H9 (cell line): Measurements from ENCODE around the gene ZNF341. TPM values are rescaled to one million over a fixed set of nuclear protein-coding genes. Genes with fewer than 3 reads are reported as not detected.

Source experiments
- DNase-seq: peaks from one replicate; pipeline ENCODE4 v3.0.0-alpha.2; 2017
- H2AFZ ChIP-seq: one replicate; pipeline ENCODE4 v1.6.1; 2013; ENCODE audit warnings: mild to moderate bottlenecking, low read length, control low read depth, moderate library complexity
- H2AK5ac ChIP-seq: 2 replicates; pipeline ENCODE4 v1.6.1; 2013; ENCODE audit warnings: low read length, control low read depth, mixed read lengths; ENCODE audit not compliant: insufficient read length
- H2BK120ac ChIP-seq: one replicate; pipeline ENCODE4 v1.6.1; 2013; ENCODE audit warnings: low read depth, mild to moderate bottlenecking, low read length, control low read depth, inconsistent platforms; ENCODE audit not compliant: poor library complexity, severe bottlenecking
- H2BK12ac ChIP-seq: 2 replicates; pipeline ENCODE4 v1.6.1; 2013; ENCODE audit warnings: low read length, control low read depth, mixed read lengths, low read depth; ENCODE audit not compliant: insufficient read length
- H2BK15ac ChIP-seq: 2 replicates; pipeline ENCODE4 v1.6.1; 2013; ENCODE audit warnings: low read depth, low read length, control low read depth
- H2BK20ac ChIP-seq: one replicate; pipeline ENCODE4 v1.6.1; 2013; ENCODE audit warnings: low read depth, mild to moderate bottlenecking, low read length, control low read depth, inconsistent platforms; ENCODE audit not compliant: poor library complexity, severe bottlenecking
- H2BK5ac ChIP-seq: 2 replicates; pipeline ENCODE4 v1.6.1; 2013; ENCODE audit warnings: low read length, control low read depth, mixed read lengths; ENCODE audit not compliant: insufficient read length
- H3K14ac ChIP-seq: 2 replicates; pipeline ENCODE4 v1.6.1; 2013; ENCODE audit warnings: low read length, control low read depth; ENCODE audit not compliant: insufficient read depth
- H3K18ac ChIP-seq: 2 replicates; pipeline ENCODE4 v1.6.1; 2013; ENCODE audit warnings: low read depth, mild to moderate bottlenecking, mixed read lengths, low read length, control low read depth; ENCODE audit not compliant: insufficient read length
- H3K23ac ChIP-seq: 2 replicates; pipeline ENCODE4 v1.6.1; 2013; ENCODE audit warnings: low read length, control low read depth, mixed read lengths, low read depth; ENCODE audit not compliant: insufficient read length
- H3K23me2 ChIP-seq: 2 replicates; pipeline ENCODE4 v1.6.1; 2013; ENCODE audit warnings: low read depth, mild to moderate bottlenecking, mixed read lengths, low read length, control low read depth; ENCODE audit not compliant: insufficient read length, poor library complexity, severe bottlenecking
- H3K27ac ChIP-seq: 2 replicates; pipeline ENCODE4 v1.5.1; 2013; ENCODE audit warnings: low read length, control low read depth, mixed read lengths, low read depth; ENCODE audit not compliant: insufficient read length
- H3K27me3 ChIP-seq: 2 replicates; pipeline ENCODE4 v1.6.1; 2013; ENCODE audit warnings: low read length, control low read depth, inconsistent platforms; ENCODE audit not compliant: insufficient read depth
- H3K4ac ChIP-seq: 2 replicates; pipeline ENCODE4 v1.6.1; 2013; ENCODE audit warnings: low read depth, mild to moderate bottlenecking, control low read depth, inconsistent platforms, low read length, moderate library complexity
- H3K4me1 ChIP-seq: 2 replicates; pipeline ENCODE4 v1.6.1; 2013; ENCODE audit warnings: low read length, control low read depth, inconsistent platforms; ENCODE audit not compliant: insufficient read depth
- H3K4me2 ChIP-seq: 2 replicates; pipeline ENCODE4 v1.6.1; 2013; ENCODE audit warnings: low read length, control low read depth, mixed read lengths; ENCODE audit not compliant: insufficient read length, insufficient read depth
- H3K56ac ChIP-seq: 2 replicates; pipeline ENCODE4 v1.6.1; 2013; ENCODE audit warnings: low read depth, mild to moderate bottlenecking, mixed read lengths, low read length, control low read depth; ENCODE audit not compliant: insufficient read length
- H3K79me1 ChIP-seq: 2 replicates; pipeline ENCODE4 v1.6.1; 2013; ENCODE audit warnings: low read depth, mild to moderate bottlenecking, moderate library complexity, low read length, control low read depth, inconsistent platforms; ENCODE audit not compliant: insufficient read depth, poor library complexity, severe bottlenecking
- H3K79me2 ChIP-seq: 2 replicates; pipeline ENCODE4 v1.6.1; 2013; ENCODE audit warnings: low read length, control low read depth, inconsistent platforms; ENCODE audit not compliant: insufficient read depth
- H3K9ac ChIP-seq: 2 replicates; pipeline ENCODE4 v1.6.1; 2013; ENCODE audit warnings: low read length, control low read depth, mixed read lengths; ENCODE audit not compliant: insufficient read length; ENCODE audit errors: extremely low read depth
- H3K9me3 ChIP-seq: one replicate; pipeline ENCODE4 v1.6.1; 2013; ENCODE audit warnings: low read depth, low read length, inconsistent platforms; ENCODE audit not compliant: control insufficient read depth
- H3T11ph ChIP-seq: one replicate; pipeline ENCODE4 v1.6.1; 2013; ENCODE audit warnings: mild to moderate bottlenecking, low read length, control low read depth, inconsistent platforms
- H4K20me1 ChIP-seq: one replicate; pipeline ENCODE4 v1.6.1; 2013; ENCODE audit not compliant: control insufficient read depth, insufficient read length, insufficient read depth
- H4K5ac ChIP-seq: 2 replicates; pipeline ENCODE4 v1.6.1; 2013; ENCODE audit warnings: low read depth, mild to moderate bottlenecking, mixed read lengths, low read length, control low read depth; ENCODE audit not compliant: insufficient read length
- H4K8ac ChIP-seq: replicated peaks from 2 replicates; pipeline ENCODE4 v1.6.1; 2013; ENCODE audit warnings: low read length, control low read depth, mixed read lengths, low read depth; ENCODE audit not compliant: insufficient read length
- H4K91ac ChIP-seq: 2 replicates; pipeline ENCODE4 v1.6.1; 2013; ENCODE audit warnings: low read depth, mild to moderate bottlenecking, moderate library complexity, mixed read lengths, low read length, control low read depth; ENCODE audit not compliant: insufficient read length
- H3K27ac Mint-ChIP-seq, 3 experiments: 2 replicates in 2 of 3; 3 replicates in 1 of 3; pipeline ENCODE4 v1.8.0; 2020 to 2021; ENCODE audit warnings: mixed read lengths in 3 of 3, mild to moderate bottlenecking in 1 of 3, moderate library complexity in 1 of 3
- H3K27me3 Mint-ChIP-seq: 2 replicates; pipeline ENCODE4 v1.8.0; 2021; ENCODE audit warnings: low read depth, mild to moderate bottlenecking, moderate library complexity, mixed read lengths
- H3K36me3 Mint-ChIP-seq, 3 experiments: 2 replicates in 2 of 3; 3 replicates in 1 of 3; pipeline ENCODE4 v1.8.0; 2020 to 2021; ENCODE audit warnings: low read depth in 3 of 3, mixed read lengths in 3 of 3; ENCODE audit not compliant: insufficient read depth in 1 of 3
- H3K4me1 Mint-ChIP-seq, 2 experiments: 2 replicates each; pipeline ENCODE4 v1.8.0; 2020; ENCODE audit warnings: mixed read lengths in 2 of 2
- H3K4me3 Mint-ChIP-seq, 2 experiments: 2 replicates in 1 of 2; 3 replicates in 1 of 2; pipeline ENCODE4 v1.8.0; 2020 to 2021; ENCODE audit warnings: mild to moderate bottlenecking in 2 of 2, mixed read lengths in 2 of 2, moderate library complexity in 1 of 2
- H3K9me3 Mint-ChIP-seq, 2 experiments: 2 replicates in 1 of 2; 3 replicates in 1 of 2; pipeline ENCODE4 v1.8.0; 2020; ENCODE audit warnings: mild to moderate bottlenecking in 2 of 2, mixed read lengths in 2 of 2, moderate library complexity in 1 of 2
- CTCF ChIP-seq: fragments of 200-600 bp; sonication (generic); conservative IDR thresholded peaks from 3 replicates; pipeline ENCODE4 v1.8.0; 2021; ENCODE audit warnings: antibody characterized with exemption, mild to moderate bottlenecking
- WGBS: extraction: QIAGEN DNeasy Blood & Tissue Kit; methylation state at CpG from one replicate; pipeline ENCODE4 v1.1.7; 2013; ENCODE audit warnings: missing lambda C conversion rate, low lambda C conversion rate, mixed read lengths; ENCODE audit not compliant: insufficient read length; ENCODE audit errors: extremely low coverage; 5-methylcytosine and 5-hydroxymethylcytosine counted together
- total RNA-seq: library from RNA; stranded (reverse); gene quantifications from 2 replicates; pipeline ENCODE4 v1.2.1, GENCODE V29; 2021

Gene ZNF341
- total RNA-seq, 1 experiment from 2014 or later = 5.2 TPM

- Histone ChIP-seq H3K9me3 (no peaks in the 10 kb centered on the region), H4K8ac (no peak overlapping the region), H3K79me2 (no peaks in the 10 kb centered on the region), H3K23ac (no peak overlapping the region), H3K4me1 (no peaks in the 10 kb centered on the region), H4K20me1 (no peaks in the 10 kb centered on the region), H2AK5ac (no peak overlapping the region), H3K79me1 (no peaks in the 10 kb centered on the region), H3T11ph (no peak overlapping the region), H2BK12ac (no peak overlapping the region), H4K91ac (no peak overlapping the region), H3K56ac (no peak overlapping the region), H3K27me3 (no peaks in the 10 kb centered on the region), H3K4ac (no peak overlapping the region), H3K9ac (no peak overlapping the region), H3K14ac (no peak overlapping the region), H4K5ac (no peak overlapping the region), H3K18ac (no peak overlapping the region), H2BK20ac (no peak overlapping the region), H3K23me2 (no peaks in the 10 kb centered on the region), H2BK5ac (no peak overlapping the region), H2BK15ac (no peak overlapping the region), H2BK120ac (no peak overlapping the region), H3K4me2 (no peak overlapping the region), H2AFZ (no peak overlapping the region), H3K27ac (no peak overlapping the region)
- Mint-ChIP-seq H3K27me3 (no peaks in the 10 kb centered on the region), H3K36me3 (peaks cover 0 to 7% (median 0%) of the 10 kb centered on the region in 3 experiments; a peak in 1 of 7 replicates), H3K4me3 (no peak overlapping the region), H3K27ac (peak overlapping the region in 2 of 3 experiments; percentile 32; a peak in 4 of 7 replicates), H3K9me3 (no peaks in the 10 kb centered on the region), H3K4me1 (peaks cover 4% of the 10 kb centered on the region in 2 experiments)
- WGBS = no CpG with 5 or more reads among the region's 12 CpGs
- TF ChIP-seq CTCF = no peak
- no peak for DNase-seq
Observed at GRCh38 chr20:33788351-33789049, 56.7 kb downstream of the ZNF341 start.
